ENCODE measurements around the gene ARHGAP15.

DNA sequence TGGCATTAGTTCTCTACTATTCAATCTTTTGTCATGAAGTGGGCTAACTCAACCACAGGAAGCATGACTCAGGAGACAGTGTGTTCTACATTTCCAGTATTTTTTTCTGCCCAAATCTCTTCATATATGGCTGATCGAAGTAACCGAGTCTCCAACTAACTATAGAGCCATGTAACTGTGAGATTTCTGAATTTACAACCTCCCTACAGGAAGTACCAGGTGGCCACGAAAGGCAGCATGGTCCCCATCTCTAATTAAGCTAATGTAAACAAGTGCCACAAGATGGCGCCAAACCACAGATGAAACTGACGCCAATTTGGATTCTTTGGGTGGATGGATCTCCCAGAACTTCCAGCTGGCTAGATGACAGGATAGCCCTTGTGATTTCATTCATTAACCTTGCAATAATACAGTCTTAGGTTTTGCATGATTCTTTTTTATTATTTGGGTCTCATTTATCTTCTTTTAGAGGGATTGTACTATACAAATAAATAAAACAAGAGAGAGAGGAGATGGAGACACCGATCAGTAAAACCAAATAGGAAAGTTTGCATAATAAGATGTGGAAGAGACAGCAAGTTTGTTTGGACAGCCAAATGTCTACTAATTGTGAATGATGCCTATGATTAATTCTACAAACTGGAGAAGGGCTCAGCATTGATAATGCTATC is 18.3 kb upstream of the ARHGAP15 start:
- TF ChIP-seq, protein P1, sequence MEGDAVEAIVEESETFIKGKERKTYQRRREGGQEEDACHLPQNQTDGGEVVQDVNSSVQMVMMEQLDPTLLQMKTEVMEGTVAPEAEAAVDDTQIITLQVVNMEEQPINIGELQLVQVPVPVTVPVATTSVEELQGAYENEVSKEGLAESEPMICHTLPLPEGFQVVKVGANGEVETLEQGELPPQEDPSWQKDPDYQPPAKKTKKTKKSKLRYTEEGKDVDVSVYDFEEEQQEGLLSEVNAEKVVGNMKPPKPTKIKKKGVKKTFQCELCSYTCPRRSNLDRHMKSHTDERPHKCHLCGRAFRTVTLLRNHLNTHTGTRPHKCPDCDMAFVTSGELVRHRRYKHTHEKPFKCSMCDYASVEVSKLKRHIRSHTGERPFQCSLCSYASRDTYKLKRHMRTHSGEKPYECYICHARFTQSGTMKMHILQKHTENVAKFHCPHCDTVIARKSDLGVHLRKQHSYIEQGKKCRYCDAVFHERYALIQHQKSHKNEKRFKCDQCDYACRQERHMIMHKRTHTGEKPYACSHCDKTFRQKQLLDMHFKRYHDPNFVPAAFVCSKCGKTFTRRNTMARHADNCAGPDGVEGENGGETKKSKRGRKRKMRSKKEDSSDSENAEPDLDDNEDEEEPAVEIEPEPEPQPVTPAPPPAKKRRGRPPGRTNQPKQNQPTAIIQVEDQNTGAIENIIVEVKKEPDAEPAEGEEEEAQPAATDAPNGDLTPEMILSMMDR (IDR thresholded peaks at IDR 0.05; ENCODE audit: low read depth, low read length, poor library complexity, severe bottlenecking), result peak; percentile 91
- TF ChIP-seq EZH2phosphoT487 (IDR thresholded peaks at IDR 0.05; ENCODE audit: borderline replicate concordance, low read length), result no peak
